Uterus (tissue), 4 donors: ENCODE measurements around the gene TRIM66. TPM values are rescaled to one million over a fixed set of nuclear protein-coding genes. Genes with fewer than 3 reads are reported as not detected.

Experiments used
- DNase-seq, 2 donors: peaks; one replicate each; pipeline ENCODE4 v3.0.0-alpha.2; 2019 to 2020
- H3K27ac ChIP-seq, 2 donors: fragments of 200-600 bp; sonication (generic); 1 replicate in 1 of 2; 2 replicates in 1 of 2; pipeline ENCODE4 v1.5.1; 2016 to 2018
- H3K27me3 ChIP-seq, 2 donors: fragments of 200-600 bp; sonication (generic); one replicate each; pipeline ENCODE4 v1.5.1; 2018 to 2019; ENCODE audit warnings: control low read depth in 1 of 2
- H3K36me3 ChIP-seq, 2 donors: fragments of 200-600 bp; sonication (generic); one replicate each; pipeline ENCODE4 v1.5.1; 2019; ENCODE audit warnings: control low read depth in 1 of 2
- H3K4me1 ChIP-seq, 2 donors: fragments of 200-600 bp; sonication (generic); one replicate each; pipeline ENCODE4 v1.5.1; 2018 to 2019; ENCODE audit warnings: control low read depth in 1 of 2
- H3K4me3 ChIP-seq, 2 donors: fragments of 200-600 bp; sonication (generic); 1 replicate in 1 of 2; 2 replicates in 1 of 2; pipeline ENCODE4 v1.5.1; 2018 to 2019; ENCODE audit warnings: mild to moderate bottlenecking in 1 of 2
- H3K9me3 ChIP-seq, 2 donors: fragments of 200-600 bp; sonication (generic); one replicate each; pipeline ENCODE4 v1.5.1; 2019; ENCODE audit warnings: control low read depth in 1 of 2
- CTCF ChIP-seq, 4 experiments: fragments of 200-600 bp in 2 of 4; fragments of 450-650 bp in 2 of 4; sonication (generic) in 2 of 4; IDR thresholded peaks; one replicate each; pipeline ENCODE4 v1.5.1; 2016 to 2019; ENCODE audit warnings: antibody characterized with exemption in 4 of 4, mild to moderate bottlenecking in 2 of 4, moderate library complexity in 1 of 4
- POLR2A ChIP-seq, 2 donors: fragments of 450-650 bp; IDR thresholded peaks; one replicate each; pipeline ENCODE4 v1.6.1; 2016; ENCODE audit warnings: antibody characterized with exemption in 2 of 2, mild to moderate bottlenecking in 1 of 2, moderate library complexity in 1 of 2
- intact Hi-C: fragments of 100-400 bp; cut with DNase I; formaldehyde crosslinking; loops from one replicate; pipeline ENCODE4 v1.15.1; 2023; ENCODE audit warnings: low total_unique reads
- total RNA-seq, 4 donors: library from RNA; depleted of rRNA in 3 of 4; stranded (reverse); fragments of >200 nt in 3 of 4; gene quantifications; one replicate each; pipeline versions ENCODE4 v1.1.0 to v1.2.4, GENCODE V29; 2014 to 2023
- donor health status: DM: yes; HTN: yes; CAD: no.

TRIM66 gene
- total RNA-seq, 4 donors from 2014 or later: 7.4 to 18.2 (median 10.5) TPM

DNA sequence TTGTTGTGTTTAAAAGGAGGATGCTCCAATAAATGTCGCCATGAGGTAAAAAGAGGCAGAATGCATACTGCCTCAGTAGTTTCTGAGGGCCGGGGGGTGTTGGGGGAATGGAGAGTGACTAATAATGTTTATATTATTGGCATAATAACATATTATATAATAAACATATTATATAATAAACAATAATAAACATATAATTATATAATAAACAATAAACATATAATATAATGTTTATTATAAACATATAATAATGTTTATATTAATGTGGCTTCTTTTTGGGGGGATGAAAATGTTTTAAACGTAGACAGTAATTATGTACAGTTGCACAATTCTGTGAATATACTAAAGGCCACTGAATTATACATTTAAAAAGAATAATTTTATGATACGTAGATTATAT, 35.6 kb downstream of the TRIM66 start:
- Histone ChIP-seq H3K4me3 (no peak overlapping the region), H3K27ac (no peak overlapping the region), H3K9me3 (no peaks in the 10 kb centered on the region), H3K36me3 (no peaks in the 10 kb centered on the region), H3K27me3 (no peaks in the 10 kb centered on the region), H3K4me1 (no peaks in the 10 kb centered on the region)
- DNase-seq: no peak
- TF ChIP-seq POLR2A (IDR thresholded peaks at IDR 0.05) (no peak), CTCF (IDR thresholded peaks at IDR 0.05) (no peak)
- intact Hi-C loops: no loop called here

GRCh38 chr11:8642196-8642841, 40.1 kb downstream of the TRIM66 start:
- Histone ChIP-seq H3K9me3 (no peaks in the 10 kb centered on the region), H3K4me1 (no peaks in the 10 kb centered on the region), H3K4me3 (no peak overlapping the region), H3K27ac (no peak overlapping the region), H3K27me3 (no peaks in the 10 kb centered on the region), H3K36me3 (no peaks in the 10 kb centered on the region)
- intact Hi-C loops: no loop called here
- no peak for DNase-seq
- TF ChIP-seq CTCF (IDR thresholded peaks at IDR 0.05) (no peak), POLR2A (IDR thresholded peaks at IDR 0.05) (no peak)

GRCh38 chr11:8641332-8641731, 41.1 kb downstream of the TRIM66 start:
- no peak for TF ChIP-seq CTCF (IDR thresholded peaks at IDR 0.05)
- no peak overlapping the region for H3K4me3 ChIP-seq
- no peaks in the 10 kb centered on the region for H3K36me3 ChIP-seq
- no peaks in the 10 kb centered on the region for H3K4me1 ChIP-seq
- H3K27ac ChIP-seq: no peak overlapping the region
- intact Hi-C loops: no loop called here
- no peak for DNase-seq
- no peaks in the 10 kb centered on the region for H3K9me3 ChIP-seq
- H3K27me3 ChIP-seq: no peaks in the 10 kb centered on the region

- DNase-seq: no peak
- Histone ChIP-seq H3K27me3 (no peaks in the 10 kb centered on the region), H3K36me3 (no peaks in the 10 kb centered on the region), H3K4me3 (no peak overlapping the region), H3K4me1 (no peaks in the 10 kb centered on the region), H3K27ac (no peak overlapping the region), H3K9me3 (no peaks in the 10 kb centered on the region)
- TF ChIP-seq POLR2A (IDR thresholded peaks at IDR 0.05) (no peak), CTCF (IDR thresholded peaks at IDR 0.05) (no peak)
- intact Hi-C loops: no loop called here
These were observed 42.1 kb downstream of the TRIM66 start for GRCh38 chr11:8640267-8640906.

GRCh38 chr11:8639655-8640054, 42.8 kb downstream of the TRIM66 start:
- Histone ChIP-seq H3K36me3 (no peaks in the 10 kb centered on the region), H3K9me3 (no peaks in the 10 kb centered on the region), H3K27me3 (no peaks in the 10 kb centered on the region), H3K27ac (no peak overlapping the region), H3K4me3 (no peak overlapping the region), H3K4me1 (no peaks in the 10 kb centered on the region)
- intact Hi-C loops: no loop called here
- TF ChIP-seq CTCF (IDR thresholded peaks at IDR 0.05) (no peak), POLR2A (IDR thresholded peaks at IDR 0.05) (no peak)
- no peak for DNase-seq
